Measurements from ENCODE around the gene BAHCC1.

DNA sequence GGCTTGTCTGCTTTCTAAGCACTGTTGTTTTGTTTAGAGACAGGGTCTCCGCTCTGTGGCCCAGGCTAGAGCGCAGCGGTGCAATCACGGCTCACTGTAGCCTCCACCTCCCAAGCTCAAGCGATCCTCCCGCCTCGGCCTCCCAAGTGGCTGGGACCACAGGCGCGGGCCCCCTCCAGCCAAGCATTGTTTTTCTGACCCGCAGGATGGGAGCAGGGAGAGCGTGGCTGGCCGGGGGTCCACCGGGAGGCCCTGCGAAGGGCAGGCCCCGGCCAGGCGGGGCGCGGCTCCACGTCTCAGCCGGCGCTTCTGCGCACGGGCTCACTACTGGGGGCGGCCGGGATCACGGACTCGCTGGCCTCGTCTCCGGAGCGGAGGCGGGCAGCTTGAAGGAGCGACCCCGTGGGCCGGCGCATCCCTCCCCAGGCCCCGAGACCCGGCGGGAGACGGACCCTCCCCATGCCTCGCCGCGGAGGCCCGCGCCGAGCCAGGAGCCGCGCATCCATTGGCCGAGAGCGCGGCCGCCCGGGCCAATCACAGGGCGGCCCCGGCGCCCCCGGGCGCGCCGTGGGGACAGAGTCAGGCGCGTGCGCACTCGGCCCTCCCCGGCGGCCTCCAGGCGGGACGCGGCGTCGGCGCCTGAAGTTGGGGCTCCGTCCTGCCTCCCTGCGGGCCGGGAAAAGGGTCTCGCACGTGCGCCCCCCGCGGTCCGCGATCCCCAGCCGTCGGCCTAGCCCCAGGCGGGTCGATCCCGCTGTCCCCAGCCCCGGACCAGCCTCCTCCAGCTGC is 92.4 kb downstream of the BAHCC1 start:
- TF ChIP-seq, protein P1, sequence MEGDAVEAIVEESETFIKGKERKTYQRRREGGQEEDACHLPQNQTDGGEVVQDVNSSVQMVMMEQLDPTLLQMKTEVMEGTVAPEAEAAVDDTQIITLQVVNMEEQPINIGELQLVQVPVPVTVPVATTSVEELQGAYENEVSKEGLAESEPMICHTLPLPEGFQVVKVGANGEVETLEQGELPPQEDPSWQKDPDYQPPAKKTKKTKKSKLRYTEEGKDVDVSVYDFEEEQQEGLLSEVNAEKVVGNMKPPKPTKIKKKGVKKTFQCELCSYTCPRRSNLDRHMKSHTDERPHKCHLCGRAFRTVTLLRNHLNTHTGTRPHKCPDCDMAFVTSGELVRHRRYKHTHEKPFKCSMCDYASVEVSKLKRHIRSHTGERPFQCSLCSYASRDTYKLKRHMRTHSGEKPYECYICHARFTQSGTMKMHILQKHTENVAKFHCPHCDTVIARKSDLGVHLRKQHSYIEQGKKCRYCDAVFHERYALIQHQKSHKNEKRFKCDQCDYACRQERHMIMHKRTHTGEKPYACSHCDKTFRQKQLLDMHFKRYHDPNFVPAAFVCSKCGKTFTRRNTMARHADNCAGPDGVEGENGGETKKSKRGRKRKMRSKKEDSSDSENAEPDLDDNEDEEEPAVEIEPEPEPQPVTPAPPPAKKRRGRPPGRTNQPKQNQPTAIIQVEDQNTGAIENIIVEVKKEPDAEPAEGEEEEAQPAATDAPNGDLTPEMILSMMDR (IDR thresholded peaks at IDR 0.05 in 2 of 3, conservative IDR thresholded peaks at IDR 0.05 in 1 of 3; ENCODE audit: control insufficient read depth in 2 of 3, extremely low read depth in 1 of 3, insufficient read depth in 1 of 3, low read depth in 3 of 3, low read length in 3 of 3), result no peak
- TF ChIP-seq GABPA (IDR thresholded peaks at IDR 0.05; ENCODE audit: low read depth) (no peak), ZNF274 (IDR thresholded peaks at IDR 0.05; ENCODE audit: insufficient read depth, insufficient read length) (no peak), EZH2 (IDR thresholded peaks at IDR 0.05; ENCODE audit: borderline replicate concordance, control insufficient read depth, low read depth, low read length) (no peak), POLR2A (IDR thresholded peaks at IDR 0.05; ENCODE audit: low read depth, low read length) (peak; percentile 77), EP300 (IDR thresholded peaks at IDR 0.05; ENCODE audit: borderline replicate concordance in 1 of 2, control insufficient read depth in 1 of 2, low read depth in 2 of 2, low read length in 2 of 2) (no peak), SREBF2 (IDR thresholded peaks at IDR 0.05; ENCODE audit: low read length) (no peak), SRF (IDR thresholded peaks at IDR 0.05; ENCODE audit: low read depth in 2 of 2, low read length in 2 of 2) (no peak)
